ENCODE results near the gene ELMOD3.

- TF ChIP-seq CTCF (conservative IDR thresholded peaks at IDR 0.05; ENCODE audit: low read length) = no peak
- TF ChIP-seq EZH2phosphoT487 (IDR thresholded peaks at IDR 0.05; ENCODE audit: borderline replicate concordance) = no peak
Observed at GRCh38 chr2:85414761-85415553, 60.4 kb downstream of the ELMOD3 start.
